HepG2 (cell line): Measurements from ENCODE around the gene FUT3. TPM values are rescaled to one million over a fixed set of nuclear protein-coding genes. Genes with fewer than 3 reads are reported as not detected.
A peak's percentile ranks its signal among the peaks of the same experiment; 100 is the strongest.

ENCODE experiments used
- FOXA1 ChIP-seq, 2 experiments: fragments of 450-650 bp in 1 of 2; sonication (generic) in 1 of 2; formaldehyde crosslinking in 1 of 2; IDR thresholded peaks; 2 replicates each; pipeline versions ENCODE4 v1.4.0 to v1.6.1; 2016 to 2020; ENCODE audit warnings: missing genetic modification reagents in 1 of 2
- HNRNPUL1 ChIP-seq: fragments of 200-400 bp; formaldehyde crosslinking; IDR thresholded peaks from 2 replicates; pipeline ENCODE4 v1.6.1; 2017; ENCODE audit warnings: low read depth, mild to moderate bottlenecking, low read length, moderate library complexity
- HOXA3 ChIP-seq: sonication (generic); formaldehyde crosslinking; IDR thresholded peaks from 2 replicates; pipeline ENCODE4 v1.5.0; 2020; ENCODE audit warnings: missing genetic modification reagents
- MTF1 ChIP-seq: sonication (generic); formaldehyde crosslinking; IDR thresholded peaks from 2 replicates; pipeline ENCODE4 v1.5.0; 2020; ENCODE audit warnings: missing genetic modification reagents
- PITX1 ChIP-seq: sonication (generic); formaldehyde crosslinking; IDR thresholded peaks from 2 replicates; pipeline ENCODE4 v1.5.1; 2020; ENCODE audit warnings: mild to moderate bottlenecking, missing genetic modification reagents
- PTBP1 ChIP-seq: fragments of 200-400 bp; formaldehyde crosslinking; IDR thresholded peaks from 2 replicates; pipeline ENCODE4 v1.6.1; 2018; ENCODE audit warnings: low read length, low read depth; ENCODE audit not compliant: poor library complexity, severe bottlenecking
- RNF219 ChIP-seq: sonication (generic); formaldehyde crosslinking; IDR thresholded peaks from 2 replicates; pipeline ENCODE4 v1.5.0; 2020; ENCODE audit warnings: mild to moderate bottlenecking, missing genetic modification reagents
- ZNF451 ChIP-seq: sonication (generic); formaldehyde crosslinking; IDR thresholded peaks from 2 replicates; pipeline ENCODE4 v1.5.0; 2020; ENCODE audit warnings: mild to moderate bottlenecking, missing genetic modification reagents
- ZNF629 ChIP-seq: sonication (generic); formaldehyde crosslinking; conservative IDR thresholded peaks from 2 replicates; pipeline ENCODE4 v1.5.0; 2020; ENCODE audit warnings: missing genetic modification reagents
- ZNF724P ChIP-seq: sonication (generic); formaldehyde crosslinking; IDR thresholded peaks from 2 replicates; pipeline ENCODE4 v1.8.0; 2022; ENCODE audit warnings: missing genetic modification reagents, borderline replicate concordance
- ZNF839 ChIP-seq: sonication (generic); formaldehyde crosslinking; IDR thresholded peaks from 2 replicates; pipeline ENCODE4 v1.4.0; 2020; ENCODE audit warnings: missing genetic modification reagents, mild to moderate bottlenecking, borderline replicate concordance
- polyA plus RNA-seq, 8 experiments: library from polyadenylated mRNA; depleted of rRNA in 3 of 8; stranded (reverse) in 7 of 8; unstranded in 1 of 8; fragments of >200 nt; fragmentation: Illumina TruSeq in 4 of 8; extraction: Trizol in 4 of 8; gene quantifications; 2 replicates each; pipeline versions ENCODE4 v1.2.1 to v1.2.3, GENCODE V29; 2011 to 2016; ENCODE audit warnings: low read depth in 4 of 8, missing spikeins in 1 of 8, mixed read lengths in 1 of 8; ENCODE audit not compliant: insufficient read depth in 1 of 8
- total RNA-seq, 5 experiments: library from RNA; depleted of rRNA; stranded (reverse); fragments of >200 nt; fragmentation: Illumina TruSeq; extraction: Trizol; gene quantifications; 2 replicates each; pipeline ENCODE4 v1.2.3, GENCODE V29; 2016; ENCODE audit warnings: low read depth in 1 of 5
- TF ChIP-seq, protein P1 (sequence below): sonication (generic); formaldehyde crosslinking; IDR thresholded peaks from 2 replicates; pipeline ENCODE4 v1.4.0; 2020; ENCODE audit warnings: missing genetic modification reagents
- TF ChIP-seq, protein P2 (sequence below): IDR thresholded peaks from 2 replicates; pipeline ENCODE4 v1.6.1; 2016; ENCODE audit warnings: low read depth, missing genetic modification reagents, missing compliant biosample characterization
- TF ChIP-seq, protein P3 (sequence below): sonication (generic); formaldehyde crosslinking; conservative IDR thresholded peaks from 2 replicates; pipeline ENCODE4 v1.8.0; 2022; ENCODE audit warnings: mild to moderate bottlenecking, moderate library complexity, missing genetic modification reagents
- TF ChIP-seq, protein P4 (sequence below): conservative IDR thresholded peaks from 2 replicates; pipeline ENCODE4 v1.6.1; 2018; ENCODE audit warnings: missing genetic modification reagents

FUT3 gene
- total and polyA plus RNA-seq, 2 of the 13 experiments (the other 11 are each of a cell fraction or from before 2014, with no cell fraction given), result 0.53 to 1.1 TPM

- TF ChIP-seq, protein P1, sequence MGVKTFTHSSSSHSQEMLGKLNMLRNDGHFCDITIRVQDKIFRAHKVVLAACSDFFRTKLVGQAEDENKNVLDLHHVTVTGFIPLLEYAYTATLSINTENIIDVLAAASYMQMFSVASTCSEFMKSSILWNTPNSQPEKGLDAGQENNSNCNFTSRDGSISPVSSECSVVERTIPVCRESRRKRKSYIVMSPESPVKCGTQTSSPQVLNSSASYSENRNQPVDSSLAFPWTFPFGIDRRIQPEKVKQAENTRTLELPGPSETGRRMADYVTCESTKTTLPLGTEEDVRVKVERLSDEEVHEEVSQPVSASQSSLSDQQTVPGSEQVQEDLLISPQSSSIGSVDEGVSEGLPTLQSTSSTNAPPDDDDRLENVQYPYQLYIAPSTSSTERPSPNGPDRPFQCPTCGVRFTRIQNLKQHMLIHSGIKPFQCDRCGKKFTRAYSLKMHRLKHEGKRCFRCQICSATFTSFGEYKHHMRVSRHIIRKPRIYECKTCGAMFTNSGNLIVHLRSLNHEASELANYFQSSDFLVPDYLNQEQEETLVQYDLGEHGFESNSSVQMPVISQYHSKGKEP (CRISPR knock-in tag), result no peak
- TF ChIP-seq ZNF629 (0 out of 2 replicates have a peak, but pooled peaks have one; percentile 52), FOXA1 (IDR thresholded peaks at IDR 0.05) (no peak), FOXA1 (CRISPR knock-in tag; IDR thresholded peaks at IDR 0.05) (no peak), PTBP1 (no peak), MTF1 (no peak), ZNF451 (CRISPR knock-in tag) (no peak), ZNF839 (no peak), HNRNPUL1 (no peak), HOXA3 (CRISPR knock-in tag) (peak; percentile 48), RNF219 (CRISPR knock-in tag) (no peak), ZNF724P (CRISPR knock-in tag) (no peak), PITX1 (peak; percentile 70; the same call in 1 of the 2 replicates)
- TF ChIP-seq, protein P2, sequence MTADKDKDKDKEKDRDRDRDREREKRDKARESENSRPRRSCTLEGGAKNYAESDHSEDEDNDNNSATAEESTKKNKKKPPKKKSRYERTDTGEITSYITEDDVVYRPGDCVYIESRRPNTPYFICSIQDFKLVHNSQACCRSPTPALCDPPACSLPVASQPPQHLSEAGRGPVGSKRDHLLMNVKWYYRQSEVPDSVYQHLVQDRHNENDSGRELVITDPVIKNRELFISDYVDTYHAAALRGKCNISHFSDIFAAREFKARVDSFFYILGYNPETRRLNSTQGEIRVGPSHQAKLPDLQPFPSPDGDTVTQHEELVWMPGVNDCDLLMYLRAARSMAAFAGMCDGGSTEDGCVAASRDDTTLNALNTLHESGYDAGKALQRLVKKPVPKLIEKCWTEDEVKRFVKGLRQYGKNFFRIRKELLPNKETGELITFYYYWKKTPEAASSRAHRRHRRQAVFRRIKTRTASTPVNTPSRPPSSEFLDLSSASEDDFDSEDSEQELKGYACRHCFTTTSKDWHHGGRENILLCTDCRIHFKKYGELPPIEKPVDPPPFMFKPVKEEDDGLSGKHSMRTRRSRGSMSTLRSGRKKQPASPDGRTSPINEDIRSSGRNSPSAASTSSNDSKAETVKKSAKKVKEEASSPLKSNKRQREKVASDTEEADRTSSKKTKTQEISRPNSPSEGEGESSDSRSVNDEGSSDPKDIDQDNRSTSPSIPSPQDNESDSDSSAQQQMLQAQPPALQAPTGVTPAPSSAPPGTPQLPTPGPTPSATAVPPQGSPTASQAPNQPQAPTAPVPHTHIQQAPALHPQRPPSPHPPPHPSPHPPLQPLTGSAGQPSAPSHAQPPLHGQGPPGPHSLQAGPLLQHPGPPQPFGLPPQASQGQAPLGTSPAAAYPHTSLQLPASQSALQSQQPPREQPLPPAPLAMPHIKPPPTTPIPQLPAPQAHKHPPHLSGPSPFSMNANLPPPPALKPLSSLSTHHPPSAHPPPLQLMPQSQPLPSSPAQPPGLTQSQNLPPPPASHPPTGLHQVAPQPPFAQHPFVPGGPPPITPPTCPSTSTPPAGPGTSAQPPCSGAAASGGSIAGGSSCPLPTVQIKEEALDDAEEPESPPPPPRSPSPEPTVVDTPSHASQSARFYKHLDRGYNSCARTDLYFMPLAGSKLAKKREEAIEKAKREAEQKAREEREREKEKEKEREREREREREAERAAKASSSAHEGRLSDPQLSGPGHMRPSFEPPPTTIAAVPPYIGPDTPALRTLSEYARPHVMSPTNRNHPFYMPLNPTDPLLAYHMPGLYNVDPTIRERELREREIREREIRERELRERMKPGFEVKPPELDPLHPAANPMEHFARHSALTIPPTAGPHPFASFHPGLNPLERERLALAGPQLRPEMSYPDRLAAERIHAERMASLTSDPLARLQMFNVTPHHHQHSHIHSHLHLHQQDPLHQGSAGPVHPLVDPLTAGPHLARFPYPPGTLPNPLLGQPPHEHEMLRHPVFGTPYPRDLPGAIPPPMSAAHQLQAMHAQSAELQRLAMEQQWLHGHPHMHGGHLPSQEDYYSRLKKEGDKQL (CRISPR knock-in tag), result no peak
- TF ChIP-seq, protein P3, sequence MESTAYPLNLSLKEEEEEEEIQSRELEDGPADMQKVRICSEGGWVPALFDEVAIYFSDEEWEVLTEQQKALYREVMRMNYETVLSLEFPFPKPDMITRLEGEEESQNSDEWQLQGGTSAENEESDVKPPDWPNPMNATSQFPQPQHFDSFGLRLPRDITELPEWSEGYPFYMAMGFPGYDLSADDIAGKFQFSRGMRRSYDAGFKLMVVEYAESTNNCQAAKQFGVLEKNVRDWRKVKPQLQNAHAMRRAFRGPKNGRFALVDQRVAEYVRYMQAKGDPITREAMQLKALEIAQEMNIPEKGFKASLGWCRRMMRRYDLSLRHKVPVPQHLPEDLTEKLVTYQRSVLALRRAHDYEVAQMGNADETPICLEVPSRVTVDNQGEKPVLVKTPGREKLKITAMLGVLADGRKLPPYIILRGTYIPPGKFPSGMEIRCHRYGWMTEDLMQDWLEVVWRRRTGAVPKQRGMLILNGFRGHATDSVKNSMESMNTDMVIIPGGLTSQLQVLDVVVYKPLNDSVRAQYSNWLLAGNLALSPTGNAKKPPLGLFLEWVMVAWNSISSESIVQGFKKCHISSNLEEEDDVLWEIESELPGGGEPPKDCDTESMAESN (CRISPR knock-in tag), result no peak
- TF ChIP-seq, protein P4, sequence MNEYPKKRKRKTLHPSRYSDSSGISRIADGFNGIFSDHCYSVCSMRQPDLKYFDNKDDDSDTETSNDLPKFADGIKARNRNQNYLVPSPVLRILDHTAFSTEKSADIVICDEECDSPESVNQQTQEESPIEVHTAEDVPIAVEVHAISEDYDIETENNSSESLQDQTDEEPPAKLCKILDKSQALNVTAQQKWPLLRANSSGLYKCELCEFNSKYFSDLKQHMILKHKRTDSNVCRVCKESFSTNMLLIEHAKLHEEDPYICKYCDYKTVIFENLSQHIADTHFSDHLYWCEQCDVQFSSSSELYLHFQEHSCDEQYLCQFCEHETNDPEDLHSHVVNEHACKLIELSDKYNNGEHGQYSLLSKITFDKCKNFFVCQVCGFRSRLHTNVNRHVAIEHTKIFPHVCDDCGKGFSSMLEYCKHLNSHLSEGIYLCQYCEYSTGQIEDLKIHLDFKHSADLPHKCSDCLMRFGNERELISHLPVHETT (CRISPR knock-in tag), result no peak
These were observed 50.6 kb downstream of the FUT3 start (continued) for GRCh38 chr19:5800361-5801270.
